Mucosa of descending colon (tissue), 3 donors: Measurements from ENCODE around the gene PHAX. TPM values are rescaled to one million over a fixed set of nuclear protein-coding genes. Genes with fewer than 3 reads are reported as not detected.
A peak's percentile ranks its signal among the peaks of the same experiment; 100 is the strongest.

ENCODE experiments used
- ATAC-seq: fragments of 200-7000 bp; cut with Tn5 transposase; one replicate; pipeline ENCODE4 v1.9.1; 2020; ENCODE audit warnings: mild to moderate bottlenecking, moderate library complexity
- DNase-seq, 3 donors: peaks; one replicate each; pipeline ENCODE4 v3.0.0-alpha.2; 2020
- H3K36me3 ChIP-seq: fragments of 200-600 bp; one replicate; pipeline ENCODE4 v1.8.0; 2021; ENCODE audit warnings: low read depth, mild to moderate bottlenecking
- H3K4me1 ChIP-seq: fragments of 200-600 bp; one replicate; pipeline ENCODE4 v1.8.0; 2021; ENCODE audit warnings: low read depth, mild to moderate bottlenecking
- H3K4me3 ChIP-seq: fragments of 200-600 bp; one replicate; pipeline ENCODE4 v1.8.0; 2021; ENCODE audit warnings: mild to moderate bottlenecking
- H3K9me3 ChIP-seq: fragments of 200-600 bp; one replicate; pipeline ENCODE4 v1.8.0; 2021; ENCODE audit warnings: mild to moderate bottlenecking
- CTCF ChIP-seq: fragments of 200-600 bp; IDR thresholded peaks from one replicate; pipeline ENCODE4 v1.8.0; 2022; ENCODE audit warnings: antibody characterized with exemption, mild to moderate bottlenecking
- intact Hi-C, 2 donors: fragments of 100-400 bp; cut with DNase I in 1 of 2; cut with micrococcal nuclease in 1 of 2; formaldehyde crosslinking; loops; one replicate each; pipeline versions ENCODE4 v1.11.0 to v1.11.1; 2022; cut with DNase I, micrococcal nuclease
- total RNA-seq, 3 donors: library from RNA; stranded (reverse); fragmentation: NEBNext Ultra II Directional in 2 of 3; extraction: Animal tissue kit (Norgen Biotek cat#: 25700) in 2 of 3; gene quantifications; one replicate each; pipeline versions ENCODE4 v1.2.1 to v1.2.4, GENCODE V29; 2021 to 2023
- donor health status: DM: no; HTN: no; CAD: no; lungs with moderate emphysema.
- donor health status: DM: no; HTN: no; CAD: no.
- donor health status: DM: no; HTN: yes; CAD: no.

Gene PHAX
- total RNA-seq, 3 donors from 2014 or later: 30.8 to 43.3 (median 34.0) TPM

- Histone ChIP-seq H3K9me3 (peaks cover 5% of the 10 kb centered on the region), H3K36me3 (no peaks in the 10 kb centered on the region), H3K4me3 (no peak overlapping the region), H3K4me1 (peaks cover 13% of the 10 kb centered on the region)
- DNase-seq (peak in 2 of 3 donors; percentile 49 to 55), ATAC-seq (peak; percentile 43)
- intact Hi-C loops: no loop called here
- TF ChIP-seq CTCF: no peak
Observed at GRCh38 chr5:126673477-126673876, 72.7 kb downstream of the PHAX start.

GRCh38 chr5:126674145-126674544, 73.4 kb downstream of the PHAX start:
- DNase-seq: peak; percentile 64 to 75 (median 67)
- intact Hi-C loops: no loop called here
- Histone ChIP-seq H3K36me3 (no peaks in the 10 kb centered on the region), H3K4me3 (no peak overlapping the region), H3K4me1 (peaks cover 13% of the 10 kb centered on the region), H3K9me3 (peaks cover 5% of the 10 kb centered on the region)
- no peak for TF ChIP-seq CTCF
- ATAC-seq: peak; percentile 60

- no peak for TF ChIP-seq CTCF
- peak; percentile 12 for ATAC-seq
- Histone ChIP-seq H3K4me1 (peaks cover 18% of the 10 kb centered on the region), H3K36me3 (no peaks in the 10 kb centered on the region), H3K9me3 (no peaks in the 10 kb centered on the region), H3K4me3 (no peak overlapping the region)
- intact Hi-C loops: loop anchor here in 1 of 2 donors (5.0 kb wide), 1 partner anchor 107 kb away; no protein-coding TSS in a partner anchor
- DNase-seq: no peak
Observed at GRCh38 chr5:126675338-126675737, 74.6 kb downstream of the PHAX start.

DNA sequence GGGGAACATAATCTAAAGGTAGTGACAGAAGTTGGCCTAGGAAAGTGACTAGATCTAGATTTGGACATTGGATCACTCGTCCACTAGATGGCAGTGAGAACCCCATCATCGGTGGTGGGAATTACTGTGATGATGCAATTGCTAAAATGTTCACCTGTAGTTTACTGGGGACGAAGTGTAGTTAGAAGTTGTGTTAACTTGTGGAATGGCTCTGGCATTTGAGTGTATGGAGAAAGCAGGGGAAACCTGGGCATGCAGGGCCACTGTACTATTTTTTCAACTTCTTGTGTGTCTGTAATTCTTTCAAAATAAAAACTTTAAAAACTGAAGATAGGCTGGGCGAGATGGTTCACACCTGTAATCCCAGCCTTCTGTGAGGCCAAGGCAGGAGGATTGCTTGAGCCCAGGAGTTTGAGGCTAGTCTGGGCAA, 75.5 kb downstream of the PHAX start:
- peak in 1 of 3 donors; percentile 77 for DNase-seq
- intact Hi-C loops: loop anchor here in 1 of 2 donors (5.0 kb wide), 1 partner anchor 106 kb away; no protein-coding TSS in a partner anchor
- Histone ChIP-seq H3K36me3 (no peaks in the 10 kb centered on the region), H3K4me3 (no peak overlapping the region), H3K4me1 (peaks cover 18% of the 10 kb centered on the region), H3K9me3 (no peaks in the 10 kb centered on the region)
- ATAC-seq: peak; percentile 73
- peak; percentile 60 for TF ChIP-seq CTCF

Other genes with a start within 250 kb of the PHAX start
- gene GRAMD2B, start 177.5 kb upstream of the PHAX start, total RNA-seq: 10 to 100 TPM; 44.8 to 83.3 (median 55.6) TPM
- 10 to 100 TPM; 39.4 to 46.1 (median 41.6) TPM for gene ALDH7A1, start 5.7 kb upstream of the PHAX start, total RNA-seq
- gene LMNB1, start 176.2 kb downstream of the PHAX start, total RNA-seq: 10 to 100 TPM; 14.1 to 81.8 (median 30.6) TPM